HepG2 (cell line): Measurements from ENCODE around the gene LURAP1L. TPM values are rescaled to one million over a fixed set of nuclear protein-coding genes. Genes with fewer than 3 reads are reported as not detected.

Experiments
- ATAC-seq: fragments of 200-7000 bp; cut with Tn5 transposase; 3 replicates; pipeline ENCODE4 v1.9.1; 2020; ENCODE audit warnings: mild to moderate bottlenecking, moderate library complexity
- BruUV-seq: library from RNA; stranded (reverse); fragments of 400-500 nt; replicated peaks from 2 replicates; lab custom pipeline; 2021; lab: Mats Ljungman, UMichigan
- CTCF ChIA-PET: fragments of 300-600 bp; formaldehyde crosslinking; extraction: SDS; loops from one replicate; lab custom pipeline; 2021; ENCODE audit warnings: low total read pairs, inconsistent platforms, low intra/inter-chr PET ratio; lab: Yijun Ruan, JAX
- POLR2A ChIA-PET: fragments of 350-600 bp; sonication (Branson Sonifier 250); formaldehyde crosslinking; loops from one replicate; lab custom pipeline; 2020; ENCODE audit warnings: antibody characterized with exemption, inconsistent platforms; lab: Yijun Ruan, JAX
- DNase-seq: peaks from one replicate; pipeline ENCODE4 v3.0.0-alpha.2; 2015; ENCODE audit warnings: low spot score
- FAIRE-seq: peaks from 3 replicates; lab custom pipeline; 2011; peaks lifted over from hg19 to GRCh38; lab: Jason Lieb, UNC
- H2AFZ ChIP-seq: one replicate; pipeline ENCODE4 v1.6.1; 2011; ENCODE audit warnings: low read length, inconsistent platforms
- H3K27ac ChIP-seq: fragments of 300-600 bp; 3 replicates; pipeline ENCODE4 v1.8.0; 2011; ENCODE audit warnings: mixed run types, mild to moderate bottlenecking, mixed read lengths, low read length, inconsistent platforms; ENCODE audit not compliant: insufficient read depth; ENCODE audit errors: extremely low read length
- H3K27me3 ChIP-seq, 2 experiments: fragments of 200-600 bp in 1 of 2; 2 replicates in 1 of 2; 3 replicates in 1 of 2; pipeline versions ENCODE4 v1.6.0 to v1.8.0; 2011; ENCODE audit warnings: low read length in 2 of 2, mild to moderate bottlenecking in 2 of 2, moderate library complexity in 2 of 2, inconsistent platforms in 1 of 2; ENCODE audit not compliant: insufficient read depth in 2 of 2, control insufficient read depth in 1 of 2
- H3K36me3 ChIP-seq, 2 experiments: fragments of 200-600 bp in 1 of 2; replicated peaks in 1 of 2; 2 replicates in 1 of 2; 3 replicates in 1 of 2; pipeline versions ENCODE4 v1.5.1 to v1.8.0; 2011; ENCODE audit warnings: low read length in 2 of 2, inconsistent platforms in 1 of 2; ENCODE audit not compliant: insufficient read depth in 2 of 2, control insufficient read depth in 1 of 2
- H3K4me1 ChIP-seq: 2 replicates; pipeline ENCODE4 v1.5.1; 2012; ENCODE audit warnings: low read length, inconsistent platforms; ENCODE audit not compliant: insufficient read depth
- H3K4me2 ChIP-seq: 2 replicates; pipeline ENCODE4 v1.6.0; 2011; ENCODE audit warnings: low read depth, low read length, inconsistent platforms
- H3K4me3 ChIP-seq, 3 experiments: fragments of 200-600 bp in 1 of 3; sonication (generic), shearing (Covaris generic) in 1 of 3; replicated peaks in 1 of 3; 2 replicates each; pipeline ENCODE4 v1.5.1; 2011 to 2016; ENCODE audit warnings: low read length in 3 of 3, inconsistent platforms in 2 of 3, low read depth in 2 of 3, mild to moderate bottlenecking in 2 of 3, control low read depth in 1 of 3, mixed read lengths in 1 of 3; ENCODE audit not compliant: insufficient read depth in 1 of 3
- H3K79me2 ChIP-seq: one replicate; pipeline ENCODE4 v1.6.1; 2011; ENCODE audit warnings: low read length, inconsistent platforms; ENCODE audit not compliant: insufficient read depth
- H3K9ac ChIP-seq: 2 replicates; pipeline ENCODE4 v1.6.0; 2011; ENCODE audit warnings: mild to moderate bottlenecking, low read depth, low read length, inconsistent platforms; ENCODE audit not compliant: insufficient read depth
- H3K9me3 ChIP-seq: 2 replicates; pipeline ENCODE4 v1.5.1; 2012; ENCODE audit warnings: mild to moderate bottlenecking, low read length
- H4K20me1 ChIP-seq: 2 replicates; pipeline ENCODE4 v1.6.0; 2011; ENCODE audit warnings: inconsistent platforms, mild to moderate bottlenecking, low read length, moderate library complexity; ENCODE audit not compliant: insufficient read depth
- ATF1 ChIP-seq: IDR thresholded peaks from 2 replicates; pipeline ENCODE4 v1.6.1; 2016; ENCODE audit warnings: mild to moderate bottlenecking, control low read depth
- CBFB ChIP-seq: sonication (generic); formaldehyde crosslinking; IDR thresholded peaks from 2 replicates; pipeline ENCODE4 v1.4.0; 2020; ENCODE audit warnings: missing genetic modification reagents
- CHD2 ChIP-seq: IDR thresholded peaks from 2 replicates; pipeline ENCODE4 v1.6.1; 2011; ENCODE audit warnings: low read depth, low read length, improper control_type of control experiment
- GATA4 ChIP-seq: sonication (generic); IDR thresholded peaks from 2 replicates; pipeline ENCODE4 v1.6.1; 2016; ENCODE audit warnings: antibody characterized with exemption, low read depth, borderline replicate concordance
- HNF4A ChIP-seq: sonication (generic); formaldehyde crosslinking; IDR thresholded peaks from 2 replicates; pipeline ENCODE4 v1.4.0; 2020; ENCODE audit warnings: missing genetic modification reagents
- MXI1 ChIP-seq: IDR thresholded peaks from 3 replicates; pipeline ENCODE4 v1.6.1; 2012; ENCODE audit warnings: low read depth, low read length, inconsistent platforms, borderline replicate concordance
- NCOA2 ChIP-seq: sonication (generic); formaldehyde crosslinking; IDR thresholded peaks from 2 replicates; pipeline ENCODE4 v1.8.0; 2022; ENCODE audit warnings: inconsistent platforms
- NFE2L2 ChIP-seq: fragments of 150-350 bp; IDR thresholded peaks from 2 replicates; pipeline ENCODE4 v1.6.1; 2014; ENCODE audit warnings: low read length
- PBX3 ChIP-seq: sonication (generic); formaldehyde crosslinking; IDR thresholded peaks from 2 replicates; pipeline ENCODE4 v1.8.1; 2023; ENCODE audit warnings: missing genetic modification reagents, inconsistent platforms, borderline replicate concordance
- SMARCC2 ChIP-seq: fragments of 450-650 bp; IDR thresholded peaks from 2 replicates; pipeline ENCODE4 v1.6.1; 2017; ENCODE audit warnings: antibody characterized with exemption, mild to moderate bottlenecking
- TARDBP ChIP-seq: sonication (generic); formaldehyde crosslinking; IDR thresholded peaks from 2 replicates; pipeline ENCODE4 v1.8.0; 2022; ENCODE audit warnings: mild to moderate bottlenecking, missing genetic modification reagents
- TRIM22 ChIP-seq: fragments of 450-650 bp; IDR thresholded peaks from 2 replicates; pipeline ENCODE4 v1.6.1; 2017
- ZNF10 ChIP-seq: sonication (generic); formaldehyde crosslinking; IDR thresholded peaks from 2 replicates; pipeline ENCODE4 v1.4.0; 2020; ENCODE audit warnings: mild to moderate bottlenecking, low read depth, missing genetic modification reagents, borderline replicate concordance
- ZNF749 ChIP-seq: sonication (generic); formaldehyde crosslinking; IDR thresholded peaks from 2 replicates; pipeline ENCODE4 v1.8.0; 2022; ENCODE audit warnings: mild to moderate bottlenecking, missing genetic modification reagents, moderate library complexity, borderline replicate concordance
- ZNF766 ChIP-seq: sonication (generic); formaldehyde crosslinking; IDR thresholded peaks from 2 replicates; pipeline ENCODE4 v1.5.0; 2020; ENCODE audit warnings: missing genetic modification reagents, borderline replicate concordance
- ZNF776 ChIP-seq: sonication (generic); formaldehyde crosslinking; IDR thresholded peaks from 2 replicates; pipeline ENCODE4 v1.4.0; 2020; ENCODE audit warnings: mild to moderate bottlenecking, missing genetic modification reagents
- WGBS: methylation state at CpG from one replicate; pipeline ENCODE4 v1.1.6; 2017; ENCODE audit warnings: low lambda C conversion rate; 5-methylcytosine and 5-hydroxymethylcytosine counted together
- in situ Hi-C: cut with HindIII; loops from 2 replicates; pipeline ENCODE4 v1.10.0; 2017; ENCODE audit warnings: low pct_unique_long_range_greater_than_20kb; ENCODE audit not compliant: extremely low pct_ligation_motif_present
- intact Hi-C: fragments of 100-400 bp; cut with micrococcal nuclease; formaldehyde crosslinking; loops from one replicate; pipeline ENCODE4 v1.10.0; 2022; ENCODE audit not compliant: unreplicated experiment
- polyA plus RNA-seq, 8 experiments: library from polyadenylated mRNA; depleted of rRNA in 3 of 8; stranded (reverse) in 7 of 8; unstranded in 1 of 8; fragments of >200 nt; fragmentation: Illumina TruSeq in 4 of 8; extraction: Trizol in 4 of 8; gene quantifications; 2 replicates each; pipeline versions ENCODE4 v1.2.1 to v1.2.3, GENCODE V29; 2011 to 2016; ENCODE audit warnings: low read depth in 4 of 8, missing spikeins in 1 of 8, mixed read lengths in 1 of 8; ENCODE audit not compliant: insufficient read depth in 1 of 8
- total RNA-seq, 5 experiments: library from RNA; depleted of rRNA; stranded (reverse); fragments of >200 nt; fragmentation: Illumina TruSeq; extraction: Trizol; gene quantifications; 2 replicates each; pipeline ENCODE4 v1.2.3, GENCODE V29; 2016; ENCODE audit warnings: low read depth in 1 of 5
- TF ChIP-seq, protein P1 (sequence below): sonication (generic); formaldehyde crosslinking; IDR thresholded peaks from 2 replicates; pipeline ENCODE4 v1.4.0; 2020; ENCODE audit warnings: mild to moderate bottlenecking, low read depth, missing genetic modification reagents

LURAP1L gene
- total and polyA plus RNA-seq, 2 of the 13 experiments (the other 11 are each of a cell fraction or from before 2014, with no cell fraction given) = 6.7 to 16.6 TPM

- POLR2A ChIA-PET = no interaction called here
- WGBS = 14% methylated on average over 3 of the region's 3 CpGs
These were observed 88.0 kb downstream of the LURAP1L start for GRCh38 chr9:12862611-12863410.

GRCh38 chr9:12863618-12864017, 88.8 kb downstream of the LURAP1L start:
- in situ Hi-C loops (no loop called here), intact Hi-C loops (no loop called here)
- no peaks in the 10 kb centered on the region for H4K20me1 ChIP-seq
- H3K27ac ChIP-seq = no peak overlapping the region
- ATAC-seq (no peak), DNase-seq (no peak), FAIRE-seq (no peak)
- H3K79me2 ChIP-seq = no peaks in the 10 kb centered on the region
- no peak overlapping the region for H3K4me2 ChIP-seq
- WGBS = 2% methylated on average over 1 of the region's 1 CpG
- H3K36me3 ChIP-seq = no peaks in the 10 kb centered on the region
- CTCF ChIA-PET = no interaction called here
- no peak overlapping the region for H2AFZ ChIP-seq
- H3K27me3 ChIP-seq = no peaks in the 10 kb centered on the region
- POLR2A ChIA-PET = no interaction called here
- H3K9ac ChIP-seq = no peak overlapping the region
- H3K9me3 ChIP-seq = no peaks in the 10 kb centered on the region
- no peak overlapping the region for H3K4me3 ChIP-seq
- no TSS peak for BruUV-seq
- H3K4me1 ChIP-seq = no peaks in the 10 kb centered on the region
- TF ChIP-seq ZNF749 (CRISPR knock-in tag) = no peak
- no peak for TF ChIP-seq CHD2
- no peak for TF ChIP-seq TRIM22
- TF ChIP-seq TARDBP (CRISPR knock-in tag) = no peak
- TF ChIP-seq MXI1 = no peak
- TF ChIP-seq CBFB = no peak
- TF ChIP-seq GATA4 = no peak
- no peak for TF ChIP-seq NFE2L2
- TF ChIP-seq, protein P1, sequence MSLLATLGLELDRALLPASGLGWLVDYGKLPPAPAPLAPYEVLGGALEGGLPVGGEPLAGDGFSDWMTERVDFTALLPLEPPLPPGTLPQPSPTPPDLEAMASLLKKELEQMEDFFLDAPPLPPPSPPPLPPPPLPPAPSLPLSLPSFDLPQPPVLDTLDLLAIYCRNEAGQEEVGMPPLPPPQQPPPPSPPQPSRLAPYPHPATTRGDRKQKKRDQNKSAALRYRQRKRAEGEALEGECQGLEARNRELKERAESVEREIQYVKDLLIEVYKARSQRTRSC (CRISPR knock-in tag) = no peak
- no peak for TF ChIP-seq SMARCC2
- no peak for TF ChIP-seq ZNF776
- TF ChIP-seq ZNF766 = no peak
- TF ChIP-seq HNF4A = no peak
- TF ChIP-seq PBX3 (CRISPR knock-in tag) = no peak
- TF ChIP-seq ZNF10 = no peak

More at GRCh38 chr9:12862611-12863410, 88.0 kb downstream of the LURAP1L start:
- Histone ChIP-seq H3K27ac (no peak overlapping the region), H3K4me3 (no peak overlapping the region), H3K36me3 (no peaks in the 10 kb centered on the region), H4K20me1 (no peaks in the 10 kb centered on the region), H3K27me3 (no peaks in the 10 kb centered on the region), H2AFZ (no peak overlapping the region), H3K4me2 (no peak overlapping the region), H3K4me1 (no peaks in the 10 kb centered on the region), H3K9me3 (no peaks in the 10 kb centered on the region), H3K79me2 (no peaks in the 10 kb centered on the region), H3K9ac (no peak overlapping the region)
- FAIRE-seq (no peak), DNase-seq (no peak), ATAC-seq (no peak)
- in situ Hi-C loops (no loop called here), intact Hi-C loops (no loop called here)
- no peak for TF ChIP-seq ATF1
- no peak for TF ChIP-seq NCOA2 (CRISPR knock-in tag)
- CTCF ChIA-PET = no interaction called here
- BruUV-seq = no TSS peak
